ENCODE results near the gene AGBL5. TPM values are rescaled to one million over a fixed set of nuclear protein-coding genes. Genes with fewer than 3 reads are reported as not detected.

The AGBL5 gene
- total RNA-seq, 1 donor: 17.5 TPM

- no peak for TF ChIP-seq CTCF (IDR thresholded peaks at IDR 0.05; ENCODE audit: insufficient read depth, low read length)
- peak overlapping the region; percentile 94 for H3K4me3 ChIP-seq (ENCODE audit: low read depth, low read length)
- DNase-seq (ENCODE audit: low read depth): no peak
Observed at GRCh38 chr2:27080140-27080469, 28.6 kb downstream of the AGBL5 start.

GRCh38 chr2:27080603-27080936 is 29.1 kb downstream of the AGBL5 start:
- no peak for TF ChIP-seq CTCF (IDR thresholded peaks at IDR 0.05; ENCODE audit: insufficient read depth, low read length)
- no peak for DNase-seq (ENCODE audit: low read depth)
- H3K4me3 ChIP-seq (ENCODE audit: low read depth, low read length): peak overlapping the region; percentile 94

GRCh38 chr2:27081984-27082772 is 30.7 kb downstream of the AGBL5 start:
- no peak for DNase-seq (ENCODE audit: low read depth)
- no peak for TF ChIP-seq CTCF (IDR thresholded peaks at IDR 0.05; ENCODE audit: insufficient read depth, low read length)
- H3K4me3 ChIP-seq (ENCODE audit: low read depth, low read length): no peak overlapping the region

- no peak for DNase-seq (ENCODE audit: low read depth)
- TF ChIP-seq CTCF (IDR thresholded peaks at IDR 0.05; ENCODE audit: insufficient read depth, low read length): no peak
- no peak overlapping the region for H3K4me3 ChIP-seq (ENCODE audit: low read depth, low read length)
Observed at GRCh38 chr2:27082773-27083409, 31.4 kb downstream of the AGBL5 start.

- no peak overlapping the region for H3K4me3 ChIP-seq (ENCODE audit: low read depth, low read length)
- DNase-seq (ENCODE audit: low read depth): no peak
- no peak for TF ChIP-seq CTCF (IDR thresholded peaks at IDR 0.05; ENCODE audit: insufficient read depth, low read length)
Observed at GRCh38 chr2:27083410-27084296, 32.2 kb downstream of the AGBL5 start.

- DNase-seq (ENCODE audit: low read depth): no peak
- no peak overlapping the region for H3K4me3 ChIP-seq (ENCODE audit: low read depth, low read length)
- no peak for TF ChIP-seq CTCF (IDR thresholded peaks at IDR 0.05; ENCODE audit: insufficient read depth, low read length)
Observed at GRCh38 chr2:27084297-27085061, 33.0 kb downstream of the AGBL5 start.

Data from fibroblast of the aortic adventitia (primary cell).